ENCODE results near the gene ELAPOR1. TPM values are rescaled to one million over a fixed set of nuclear protein-coding genes. Genes with fewer than 3 reads are reported as not detected.

Gene ELAPOR1
- total RNA-seq, 1 donor from 2014 or later, result 1.2 TPM

GRCh38 chr1:109099938-109100773 is 13.8 kb upstream of the ELAPOR1 start:
- no peak for TF ChIP-seq EZH2 (IDR thresholded peaks at IDR 0.05; ENCODE audit: insufficient read depth, low read length)
- TF ChIP-seq, protein P1, sequence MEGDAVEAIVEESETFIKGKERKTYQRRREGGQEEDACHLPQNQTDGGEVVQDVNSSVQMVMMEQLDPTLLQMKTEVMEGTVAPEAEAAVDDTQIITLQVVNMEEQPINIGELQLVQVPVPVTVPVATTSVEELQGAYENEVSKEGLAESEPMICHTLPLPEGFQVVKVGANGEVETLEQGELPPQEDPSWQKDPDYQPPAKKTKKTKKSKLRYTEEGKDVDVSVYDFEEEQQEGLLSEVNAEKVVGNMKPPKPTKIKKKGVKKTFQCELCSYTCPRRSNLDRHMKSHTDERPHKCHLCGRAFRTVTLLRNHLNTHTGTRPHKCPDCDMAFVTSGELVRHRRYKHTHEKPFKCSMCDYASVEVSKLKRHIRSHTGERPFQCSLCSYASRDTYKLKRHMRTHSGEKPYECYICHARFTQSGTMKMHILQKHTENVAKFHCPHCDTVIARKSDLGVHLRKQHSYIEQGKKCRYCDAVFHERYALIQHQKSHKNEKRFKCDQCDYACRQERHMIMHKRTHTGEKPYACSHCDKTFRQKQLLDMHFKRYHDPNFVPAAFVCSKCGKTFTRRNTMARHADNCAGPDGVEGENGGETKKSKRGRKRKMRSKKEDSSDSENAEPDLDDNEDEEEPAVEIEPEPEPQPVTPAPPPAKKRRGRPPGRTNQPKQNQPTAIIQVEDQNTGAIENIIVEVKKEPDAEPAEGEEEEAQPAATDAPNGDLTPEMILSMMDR (IDR thresholded peaks at IDR 0.05; ENCODE audit: insufficient read depth, low read depth, low read length), result peak; percentile 87
- Mint-ChIP-seq H3K27ac (ENCODE audit: unreplicated experiment) (peak overlapping the region; percentile 99), H3K4me3 (ENCODE audit: unreplicated experiment) (peak overlapping the region; percentile 99), H3K27me3 (ENCODE audit: low read depth, unreplicated experiment) (no peaks in the 10 kb centered on the region), H3K36me3 (ENCODE audit: low read depth, unreplicated experiment) (peaks cover 6% of the 10 kb centered on the region), H3K9me3 (ENCODE audit: unreplicated experiment) (no peaks in the 10 kb centered on the region), H3K4me1 (ENCODE audit: low read depth, unreplicated experiment) (peaks cover 3% of the 10 kb centered on the region)
- peak overlapping the region; percentile 82 for H3K4me3 ChIP-seq (ENCODE audit: insufficient read depth, low read depth, low read length)
- peak overlapping the region; percentile 94 for H3K9ac ChIP-seq (ENCODE audit: low read length)
- peak overlapping the region; percentile 84 for H3K27ac ChIP-seq (ENCODE audit: low read depth, low read length)
- H3K36me3 ChIP-seq (ENCODE audit: insufficient read depth, low read length), result peaks cover 7% of the 10 kb centered on the region
- no peaks in the 10 kb centered on the region for H3K27me3 ChIP-seq (ENCODE audit: insufficient read depth, low read length)
- peaks cover 20% of the 10 kb centered on the region for H4K20me1 ChIP-seq (ENCODE audit: insufficient read depth, low read length)
- peak overlapping the region; percentile 91 for H2AFZ ChIP-seq (ENCODE audit: low read depth, low read length)
- H3K4me2 ChIP-seq (ENCODE audit: low read length), result peak overlapping the region; percentile 98
- no peaks in the 10 kb centered on the region for H3K9me3 ChIP-seq (ENCODE audit: insufficient read depth, low read depth, low read length)
- DNase-seq (ENCODE audit: low read depth) (peak; percentile 93), FAIRE-seq (no peak)
- H3K79me2 ChIP-seq (ENCODE audit: insufficient read depth, low read length), result peaks cover 31% of the 10 kb centered on the region
- H3K4me1 ChIP-seq (ENCODE audit: insufficient read depth, low read length), result peaks cover 3% of the 10 kb centered on the region

DNA sequence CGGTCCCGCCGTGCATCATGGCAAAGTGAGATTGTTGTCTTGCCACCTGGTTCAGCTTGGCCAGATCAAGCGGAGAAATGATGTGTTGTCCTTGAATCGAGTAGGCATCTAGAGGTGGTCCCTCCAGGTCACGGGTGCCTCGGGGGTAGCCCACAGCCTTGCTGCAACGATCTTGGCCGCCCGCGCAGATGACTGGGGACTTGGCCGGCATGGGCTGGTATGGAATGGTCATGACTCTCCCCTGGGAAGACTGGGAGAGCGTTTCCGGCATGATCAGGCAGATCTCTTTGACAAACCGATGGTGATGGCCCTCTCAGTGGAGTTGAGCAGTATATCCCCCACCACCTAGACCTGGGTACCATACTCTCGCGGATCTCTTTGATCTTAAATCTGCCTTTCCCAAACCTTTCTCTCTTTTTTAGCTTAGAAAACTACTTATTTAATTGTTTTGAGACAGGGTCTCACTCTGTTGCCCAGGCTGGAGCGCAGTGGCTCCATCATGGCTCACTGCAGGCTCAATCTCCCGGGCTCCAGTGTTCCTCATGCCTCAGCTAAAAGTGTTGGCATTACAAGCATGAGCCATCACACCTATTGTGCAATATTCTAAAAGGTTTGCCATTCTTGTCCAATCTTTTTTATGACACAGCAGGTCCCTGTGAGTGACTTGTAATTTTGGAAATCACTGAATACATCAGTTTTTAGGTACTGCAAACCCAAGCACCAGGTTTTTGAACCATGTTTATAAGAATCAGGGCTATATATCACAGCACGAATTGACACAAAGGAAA is 9.4 kb upstream of the ELAPOR1 start:
- Histone ChIP-seq H3K9me3 (ENCODE audit: insufficient read depth, low read depth, low read length) (no peaks in the 10 kb centered on the region), H2AFZ (ENCODE audit: low read depth, low read length) (no peak overlapping the region), H3K79me2 (ENCODE audit: insufficient read depth, low read length) (peaks cover 21% of the 10 kb centered on the region), H3K4me2 (ENCODE audit: low read length) (no peak overlapping the region), H3K9ac (ENCODE audit: low read length) (no peak overlapping the region), H3K4me3 (ENCODE audit: insufficient read depth, low read depth, low read length) (no peak overlapping the region), H3K4me1 (ENCODE audit: insufficient read depth, low read length) (peaks cover 2% of the 10 kb centered on the region), H3K27me3 (ENCODE audit: insufficient read depth, low read length) (no peaks in the 10 kb centered on the region), H3K27ac (ENCODE audit: low read depth, low read length) (no peak overlapping the region), H4K20me1 (ENCODE audit: insufficient read depth, low read length) (peaks cover 20% of the 10 kb centered on the region), H3K36me3 (ENCODE audit: insufficient read depth, low read length) (peaks cover 3% of the 10 kb centered on the region)
- DNase-seq (ENCODE audit: low read depth) (no peak), FAIRE-seq (no peak)
- Mint-ChIP-seq H3K27me3 (ENCODE audit: low read depth, unreplicated experiment) (peaks cover 6% of the 10 kb centered on the region), H3K27ac (ENCODE audit: unreplicated experiment) (peak overlapping the region; percentile 34), H3K4me3 (ENCODE audit: unreplicated experiment) (no peak overlapping the region), H3K36me3 (ENCODE audit: low read depth, unreplicated experiment) (peaks cover 6% of the 10 kb centered on the region), H3K4me1 (ENCODE audit: low read depth, unreplicated experiment) (peaks cover 3% of the 10 kb centered on the region), H3K9me3 (ENCODE audit: unreplicated experiment) (no peaks in the 10 kb centered on the region)
- TF ChIP-seq EZH2 (IDR thresholded peaks at IDR 0.05; ENCODE audit: insufficient read depth, low read length), result no peak
- TF ChIP-seq, protein P1 (IDR thresholded peaks at IDR 0.05; ENCODE audit: insufficient read depth, low read depth, low read length), result no peak
